Gastroesophageal sphincter (tissue), 4 donors: Measurements from ENCODE around the gene UBXN10. TPM values are rescaled to one million over a fixed set of nuclear protein-coding genes. Genes with fewer than 3 reads are reported as not detected.

Source experiments
- ATAC-seq: fragments of 150-250 bp; one replicate; pipeline ENCODE4 v1.9.1; 2016; ENCODE audit warnings: mild to moderate bottlenecking, moderate library complexity
- H3K27ac ChIP-seq, 4 donors: fragments of 200-600 bp; sonication (generic) in 3 of 4; 1 replicate in 3 of 4; 2 replicates in 1 of 4; pipeline ENCODE4 v1.5.1; 2016 to 2019
- H3K27me3 ChIP-seq: fragments of 200-600 bp; sonication (generic); one replicate; pipeline ENCODE4 v1.5.1; 2019
- H3K36me3 ChIP-seq, 2 donors: fragments of 200-600 bp; sonication (generic); one replicate each; pipeline ENCODE4 v1.5.1; 2019; ENCODE audit warnings: control low read depth in 1 of 2
- H3K4me1 ChIP-seq, 3 donors: fragments of 200-600 bp; sonication (generic); 1 replicate in 2 of 3; 2 replicates in 1 of 3; pipeline ENCODE4 v1.5.1; 2016 to 2019; ENCODE audit warnings: control low read depth in 2 of 3
- H3K4me3 ChIP-seq, 2 donors: fragments of 200-600 bp; sonication (generic); one replicate each; pipeline ENCODE4 v1.5.1; 2019; ENCODE audit warnings: mild to moderate bottlenecking in 1 of 2, moderate library complexity in 1 of 2
- H3K9me3 ChIP-seq, 3 donors: fragments of 200-600 bp; sonication (generic); one replicate each; pipeline ENCODE4 v1.5.1; 2017 to 2019; ENCODE audit warnings: control low read depth in 2 of 3
- CTCF ChIP-seq, 4 experiments: fragments of 200-600 bp in 2 of 4; fragments of 450-650 bp in 2 of 4; sonication (generic) in 1 of 4; IDR thresholded peaks; one replicate each; pipeline ENCODE4 v1.5.1; 2017 to 2019; ENCODE audit warnings: antibody characterized with exemption in 4 of 4, mild to moderate bottlenecking in 2 of 4, moderate library complexity in 2 of 4
- EP300 ChIP-seq: sonication (generic); formaldehyde crosslinking; IDR thresholded peaks from one replicate; pipeline ENCODE4 v1.6.1; 2017; ENCODE audit warnings: antibody characterized with exemption, mild to moderate bottlenecking
- POLR2A ChIP-seq, 2 donors: fragments of 450-650 bp; IDR thresholded peaks; one replicate each; pipeline ENCODE4 v1.6.1; 2017; ENCODE audit warnings: antibody characterized with exemption in 2 of 2, mild to moderate bottlenecking in 2 of 2, moderate library complexity in 1 of 2
- POLR2AphosphoS5 ChIP-seq: sonication (generic); formaldehyde crosslinking; IDR thresholded peaks from one replicate; pipeline ENCODE4 v1.6.1; 2017; ENCODE audit warnings: antibody characterized with exemption
- WGBS, 2 donors: methylation state at CpG; one replicate each; pipeline ENCODE4 v1.1.5; 2018; ENCODE audit warnings: low coverage in 1 of 2; 5-methylcytosine and 5-hydroxymethylcytosine counted together
- total RNA-seq, 4 donors: library from RNA; depleted of rRNA; stranded (reverse); fragments of >200 nt; gene quantifications; one replicate each; pipeline ENCODE4 v1.1.0, GENCODE V29; 2016

UBXN10 gene
- total RNA-seq, 4 donors from 2014 or later, result 9.2 to 27.9 (median 18.8) TPM

- no peaks in the 10 kb centered on the region for H3K36me3 ChIP-seq
- no peaks in the 10 kb centered on the region for H3K9me3 ChIP-seq
- no peaks in the 10 kb centered on the region for H3K4me1 ChIP-seq
- no peak overlapping the region for H3K27ac ChIP-seq
- H3K27me3 ChIP-seq, result peaks cover 33% of the 10 kb centered on the region
- TF ChIP-seq EP300 (no peak), POLR2A (IDR thresholded peaks at IDR 0.05) (no peak), CTCF (IDR thresholded peaks at IDR 0.05) (no peak)
- 79% methylated on average over 3 of the region's 13 CpGs; no CpG with 5 or more reads in 1 of the 2 donors for WGBS, 2 donors
- ATAC-seq, result no peak
- H3K4me3 ChIP-seq, result no peak overlapping the region
Measured at GRCh38 chr1:20142001-20142710, 43.7 kb upstream of the UBXN10 start.

- H3K4me1 ChIP-seq, result no peaks in the 10 kb centered on the region
- no CpG with 5 or more reads among the region's 8 CpGs for WGBS, 2 donors
- ATAC-seq, result no peak
- H3K9me3 ChIP-seq, result no peaks in the 10 kb centered on the region
- no peaks in the 10 kb centered on the region for H3K36me3 ChIP-seq
- H3K27ac ChIP-seq, result no peak overlapping the region
- no peak for TF ChIP-seq EP300
- TF ChIP-seq POLR2A (IDR thresholded peaks at IDR 0.05), result no peak
- no peak for TF ChIP-seq CTCF (IDR thresholded peaks at IDR 0.05)
- TF ChIP-seq POLR2AphosphoS5, result no peak
- peaks cover 31% of the 10 kb centered on the region for H3K27me3 ChIP-seq
- no peak overlapping the region for H3K4me3 ChIP-seq
Measured at GRCh38 chr1:20143318-20143717, 42.6 kb upstream of the UBXN10 start.

- Histone ChIP-seq H3K27ac (no peak overlapping the region), H3K4me3 (no peak overlapping the region), H3K27me3 (peaks cover 28% of the 10 kb centered on the region), H3K36me3 (no peaks in the 10 kb centered on the region), H3K4me1 (no peaks in the 10 kb centered on the region), H3K9me3 (no peaks in the 10 kb centered on the region)
- 51% methylated on average over 4 of the region's 13 CpGs; no CpG with 5 or more reads in 1 of the 2 donors for WGBS, 2 donors
- TF ChIP-seq EP300, result no peak
- no peak for TF ChIP-seq POLR2AphosphoS5
- no peak for TF ChIP-seq CTCF (IDR thresholded peaks at IDR 0.05)
- no peak for TF ChIP-seq POLR2A (IDR thresholded peaks at IDR 0.05)
- no peak for ATAC-seq
Measured at GRCh38 chr1:20143734-20144565, 41.9 kb upstream of the UBXN10 start.

- Histone ChIP-seq H3K36me3 (no peaks in the 10 kb centered on the region), H3K4me1 (peaks cover 0 to 14% (median 10%) of the 10 kb centered on the region in 3 donors), H3K27me3 (no peaks in the 10 kb centered on the region), H3K9me3 (no peaks in the 10 kb centered on the region), H3K4me3 (no peak overlapping the region), H3K27ac (no peak overlapping the region)
- no peak for ATAC-seq
- TF ChIP-seq EP300, result no peak
- no peak for TF ChIP-seq POLR2AphosphoS5
- no peak for TF ChIP-seq CTCF (IDR thresholded peaks at IDR 0.05)
- no peak for TF ChIP-seq POLR2A (IDR thresholded peaks at IDR 0.05)
- no CpG with 5 or more reads among the region's 13 CpGs for WGBS, 2 donors
Measured at GRCh38 chr1:20147846-20148570, 37.9 kb upstream of the UBXN10 start.
